NCI-H2029 treated with DMSO at 0.1 percent for 48 hours (cell line): Measurements from ENCODE around the gene CYSRT1.
"Not testable (repeated sequence)": the region's sequence is repeated elsewhere in the genome, so short reads cannot be mapped to it uniquely, and the experiment has no call there.

Source experiments
- DNase-seq: peaks from one replicate; lab custom pipeline; 2025; lab: John Stamatoyannopoulos, UW

The CYSRT1 gene

DNA sequence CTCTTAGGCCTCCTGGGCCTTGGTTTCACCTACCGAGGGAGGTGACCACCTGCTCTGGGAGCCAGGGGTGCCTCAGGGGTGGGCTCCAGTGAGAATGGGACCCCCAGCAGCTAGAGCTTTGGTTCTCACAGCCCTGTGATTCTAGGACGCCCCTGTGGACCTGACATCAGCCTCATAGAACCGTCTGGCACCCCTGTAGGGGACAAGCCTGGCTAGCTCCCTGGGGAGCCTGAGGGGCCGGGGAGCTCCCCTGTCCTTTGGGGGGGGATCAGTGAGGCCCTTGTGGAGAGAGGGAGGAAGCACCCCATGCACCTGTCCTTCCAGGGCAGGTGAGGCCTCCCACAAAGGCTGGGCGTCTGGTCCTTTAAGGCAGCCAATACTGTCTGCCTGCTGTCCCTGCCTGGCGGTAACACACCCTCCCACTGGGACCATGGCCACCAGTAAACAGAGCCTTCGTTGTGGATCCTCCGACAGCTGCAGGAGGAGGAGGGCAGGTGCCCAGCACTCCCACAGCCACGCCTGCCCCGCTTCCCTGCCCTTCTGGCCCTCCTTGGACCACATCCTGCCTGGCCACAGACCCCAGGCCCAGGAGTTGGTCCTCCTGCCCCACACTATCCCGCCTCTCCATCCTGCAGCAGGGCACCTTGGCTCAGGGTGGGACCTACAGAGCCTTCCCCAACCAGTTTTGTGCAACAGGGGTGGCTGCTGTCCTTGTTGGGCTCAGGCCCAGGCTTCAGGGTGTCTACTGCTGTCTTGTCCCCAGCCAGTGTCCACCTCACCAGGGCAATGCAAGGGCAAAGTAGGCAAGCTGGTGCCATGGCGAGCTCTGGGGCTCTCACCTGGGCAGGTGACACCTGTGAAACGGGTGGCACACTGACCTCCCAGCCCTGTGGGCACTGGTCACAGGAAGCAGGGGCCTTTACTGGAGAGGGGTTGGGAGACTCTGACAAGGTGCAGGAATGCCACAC, 13.1 kb downstream of the CYSRT1 start:
- peak; percentile 38 for DNase-seq

DNA sequence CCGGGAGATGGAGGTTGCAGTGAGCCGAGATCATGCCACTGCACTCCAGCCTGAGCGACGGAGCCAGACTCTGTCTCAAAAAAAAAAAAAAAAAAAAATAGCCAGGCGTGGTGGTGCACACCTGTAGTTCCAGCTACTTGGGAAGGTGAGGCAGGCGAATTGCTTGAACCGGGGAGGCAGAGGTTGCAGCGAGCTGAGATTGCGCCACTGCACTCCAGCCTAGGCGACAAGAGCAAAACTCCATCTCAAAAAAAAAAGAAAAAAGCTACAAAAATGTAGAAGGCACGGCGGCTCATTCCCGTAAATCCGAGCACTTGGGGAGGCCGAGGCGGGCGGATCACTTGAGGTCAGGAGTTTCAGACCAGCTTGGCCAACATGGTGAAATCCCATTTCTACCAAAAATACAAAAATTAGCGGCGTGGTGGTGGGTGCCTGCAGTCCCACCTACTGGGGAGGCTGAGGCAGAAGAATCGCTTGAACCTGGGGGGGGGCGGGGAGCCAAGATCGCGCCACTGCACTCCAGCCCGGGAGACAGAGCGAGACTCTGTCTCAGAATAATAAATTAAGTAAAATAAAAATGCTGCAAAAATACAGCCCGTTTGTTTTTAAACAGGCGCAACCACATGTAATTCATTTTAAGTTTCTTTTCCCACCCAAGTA, 14.7 kb downstream of the CYSRT1 start:
- DNase-seq, result not testable (repeated sequence)

- no peak for DNase-seq
Observed at GRCh38 chr9:137240318-137240840, 15.4 kb downstream of the CYSRT1 start.

DNA sequence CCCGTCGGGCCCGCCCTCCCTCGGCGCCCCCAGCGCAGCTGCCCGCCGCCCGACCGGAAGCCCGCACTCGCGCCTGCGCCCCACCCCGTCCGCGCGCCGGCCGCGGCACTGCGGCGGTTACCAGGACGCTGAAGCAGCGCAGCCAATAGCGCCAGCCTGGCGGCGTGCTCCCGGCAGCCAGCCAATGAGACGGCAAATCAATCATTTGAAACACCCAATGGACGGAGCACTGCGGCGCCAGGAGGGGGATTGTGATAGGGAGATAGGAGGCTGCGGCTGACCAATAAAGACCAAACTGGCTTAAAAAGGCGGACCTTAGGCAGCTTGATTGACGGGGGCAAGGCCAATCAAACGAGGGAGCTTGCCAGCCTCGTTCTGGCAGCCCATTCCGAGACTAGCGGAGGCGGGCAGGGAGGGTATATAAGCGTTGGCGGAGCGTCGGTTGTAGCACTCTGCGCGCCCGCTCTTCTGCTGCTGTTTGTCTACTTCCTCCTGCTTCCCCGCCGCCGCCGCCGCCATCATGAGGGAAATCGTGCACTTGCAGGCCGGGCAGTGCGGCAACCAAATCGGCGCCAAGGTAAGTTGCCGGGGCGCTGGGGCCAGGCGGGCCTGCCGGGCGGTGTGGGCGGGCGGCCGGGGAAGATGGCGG, 16.0 kb downstream of the CYSRT1 start, which contains the start of gene TUBB4B:
Gene TUBB4B, plus strand, starts transcription at position 447 of the 649 bp plus-strand sequence. Its CDS starts 74 bp downstream, at position 521.
- DNase-seq, result peak; percentile 98

- no peak for DNase-seq
Observed at GRCh38 chr9:137241490-137242268, 16.7 kb downstream of the CYSRT1 start.

DNA sequence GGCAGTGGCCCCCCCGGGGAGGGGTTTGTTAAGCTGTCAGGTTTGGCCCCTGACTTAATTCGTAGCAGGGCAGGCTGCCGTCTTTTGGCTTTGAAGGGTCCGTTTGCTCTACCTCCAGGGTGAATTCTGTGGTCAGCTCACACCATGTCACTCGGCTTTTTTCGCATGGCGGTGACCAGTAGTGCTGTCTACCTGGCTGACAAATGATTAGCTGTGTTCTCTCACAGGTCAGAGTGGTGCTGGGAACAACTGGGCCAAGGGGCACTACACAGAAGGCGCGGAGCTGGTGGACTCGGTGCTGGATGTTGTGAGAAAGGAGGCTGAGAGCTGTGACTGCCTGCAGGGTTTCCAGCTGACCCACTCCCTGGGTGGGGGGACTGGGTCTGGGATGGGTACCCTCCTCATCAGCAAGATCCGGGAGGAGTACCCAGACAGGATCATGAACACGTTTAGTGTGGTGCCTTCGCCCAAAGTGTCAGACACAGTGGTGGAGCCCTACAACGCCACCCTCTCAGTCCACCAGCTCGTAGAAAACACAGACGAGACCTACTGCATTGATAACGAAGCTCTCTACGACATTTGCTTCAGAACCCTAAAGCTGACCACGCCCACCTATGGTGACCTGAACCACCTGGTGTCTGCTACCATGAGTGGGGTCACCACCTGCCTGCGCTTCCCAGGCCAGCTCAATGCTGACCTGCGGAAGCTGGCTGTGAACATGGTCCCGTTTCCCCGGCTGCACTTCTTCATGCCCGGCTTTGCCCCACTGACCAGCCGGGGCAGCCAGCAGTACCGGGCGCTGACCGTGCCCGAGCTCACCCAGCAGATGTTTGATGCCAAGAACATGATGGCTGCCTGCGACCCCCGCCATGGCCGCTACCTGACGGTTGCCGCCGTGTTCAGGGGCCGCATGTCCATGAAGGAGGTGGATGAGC, 17.6 kb downstream of the CYSRT1 start:
- no peak for DNase-seq

- not testable (repeated sequence) for DNase-seq
Observed at GRCh38 chr9:137243266-137243625, 18.3 kb downstream of the CYSRT1 start.

DNA sequence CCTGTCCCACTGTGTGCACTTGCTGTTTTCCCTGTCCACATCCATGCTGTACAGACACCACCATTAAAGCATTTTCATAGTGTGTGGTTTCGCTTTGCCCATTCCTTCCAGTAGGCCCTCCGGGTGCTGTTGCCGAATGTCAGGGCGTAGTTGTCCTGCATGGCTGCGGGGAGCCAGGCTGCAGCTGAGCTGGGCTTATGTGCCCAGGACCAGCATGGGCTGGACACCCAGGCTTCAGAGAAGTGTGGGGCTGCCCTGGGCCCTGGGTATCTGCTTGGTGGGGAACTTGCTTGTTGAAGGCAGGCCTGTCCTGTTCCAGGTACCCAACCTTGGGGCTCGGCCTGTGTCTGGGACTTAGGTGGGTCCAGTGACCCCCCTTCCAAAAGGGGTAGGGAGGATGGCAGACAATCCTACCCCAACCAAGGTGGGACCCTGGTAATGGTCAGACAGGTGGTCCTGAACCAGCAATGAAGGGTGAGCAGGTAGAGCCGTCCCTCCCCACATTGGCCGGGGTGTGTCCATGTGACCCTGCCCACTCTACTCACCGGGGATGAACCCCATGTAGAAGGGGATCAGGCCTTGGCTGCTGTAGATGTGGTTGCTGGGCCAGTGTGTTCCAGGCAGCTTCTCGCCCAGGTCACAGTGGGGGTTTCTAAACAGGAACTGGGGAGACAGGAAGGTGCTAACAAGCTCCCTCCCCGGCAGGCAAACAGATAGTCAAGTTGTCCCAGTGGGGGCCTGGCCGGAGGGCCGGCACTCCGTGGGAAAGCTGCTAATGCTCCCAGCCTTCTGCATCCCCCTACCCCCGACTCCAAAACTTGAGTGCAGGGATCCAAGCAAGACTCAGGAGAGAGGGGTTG, 18.9 kb downstream of the CYSRT1 start:
- DNase-seq, result no peak

- no peak for DNase-seq
Observed at GRCh38 chr9:137244486-137245449, 19.8 kb downstream of the CYSRT1 start.

DNA sequence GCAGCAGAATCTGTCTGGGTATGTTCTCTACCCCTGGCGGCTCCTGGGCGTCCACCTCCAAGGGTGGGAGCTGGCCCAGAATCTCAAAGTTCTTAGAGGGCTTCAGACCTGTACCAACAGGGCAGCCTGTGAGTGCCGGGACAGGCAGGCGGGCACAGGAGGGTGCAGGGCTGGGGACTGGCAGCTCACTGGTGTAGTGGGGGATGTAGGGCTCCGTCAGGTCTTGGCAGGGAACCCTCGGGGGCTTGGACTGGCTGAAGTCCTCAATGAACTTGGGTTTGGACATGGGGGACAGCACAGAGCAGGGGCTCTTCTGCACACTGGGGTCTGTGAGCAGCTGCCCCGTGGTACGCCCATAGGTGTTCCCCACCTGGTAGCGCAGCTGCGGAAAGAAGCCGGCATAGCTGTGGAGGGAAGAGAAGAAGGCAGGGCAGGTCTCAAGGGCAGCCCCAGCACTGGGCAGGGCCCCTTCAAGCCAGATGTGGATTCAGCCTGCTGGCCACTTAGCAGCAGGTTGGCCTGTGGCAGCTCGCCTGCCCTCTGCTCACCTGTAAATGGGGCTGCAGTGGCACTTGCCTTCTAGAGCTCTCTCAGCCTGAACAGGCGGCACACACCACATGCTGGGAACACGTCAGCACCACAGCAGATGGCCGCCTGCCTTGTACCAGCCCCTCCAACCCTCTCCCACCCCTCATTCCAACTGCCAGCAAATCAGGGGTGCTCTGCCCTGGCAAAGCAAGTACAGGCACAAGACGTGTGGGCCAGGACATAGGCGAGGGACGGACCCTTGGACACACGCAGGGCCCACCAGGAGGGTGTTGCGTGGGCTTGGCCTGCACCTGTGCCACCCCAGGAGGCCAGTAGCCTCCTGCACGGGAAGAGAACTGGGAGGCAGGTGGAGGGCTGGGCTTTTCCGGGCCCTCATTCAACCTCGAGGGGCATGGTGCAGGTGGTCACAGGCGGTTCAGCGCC, 20.8 kb downstream of the CYSRT1 start:
- DNase-seq, result no peak

DNA sequence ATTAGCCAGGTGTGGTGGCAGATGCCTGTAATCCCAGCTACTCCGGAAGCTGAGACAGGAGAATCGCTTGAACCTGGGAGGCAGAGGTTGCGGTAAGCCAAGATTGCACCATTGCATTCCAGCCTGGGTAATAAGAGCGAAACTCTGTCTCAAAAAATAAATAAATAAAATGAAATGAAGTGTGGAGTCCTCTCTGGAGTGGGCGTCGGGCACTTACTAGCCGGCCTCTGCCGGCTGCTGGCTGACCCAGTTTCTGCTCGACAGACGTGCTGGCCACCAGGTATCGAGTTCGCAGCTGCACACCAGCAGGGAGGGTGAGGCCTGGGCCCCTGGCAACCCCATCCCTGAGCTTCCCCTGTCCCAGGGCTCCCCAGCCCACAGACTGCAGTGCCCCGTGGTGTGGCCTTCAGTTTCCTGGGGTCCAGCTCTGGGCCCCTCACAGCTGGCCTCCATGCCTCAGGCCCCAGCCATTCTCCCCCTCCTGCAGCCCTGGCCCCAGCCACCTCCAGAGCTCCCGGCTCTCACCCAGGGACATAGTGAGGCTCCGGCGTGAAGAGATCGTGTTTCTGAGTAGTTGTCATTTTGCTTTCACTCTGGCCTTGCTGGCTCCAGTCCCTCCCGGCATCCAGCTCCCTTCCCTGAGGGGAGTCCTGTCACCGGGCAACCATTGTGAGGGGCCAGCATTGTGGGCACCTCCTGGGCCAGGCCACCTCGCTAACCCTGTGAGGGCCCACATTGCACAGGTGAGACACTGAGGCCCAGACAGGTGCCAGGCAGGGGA, 22.4 kb downstream of the CYSRT1 start:
- DNase-seq, result no peak

DNA sequence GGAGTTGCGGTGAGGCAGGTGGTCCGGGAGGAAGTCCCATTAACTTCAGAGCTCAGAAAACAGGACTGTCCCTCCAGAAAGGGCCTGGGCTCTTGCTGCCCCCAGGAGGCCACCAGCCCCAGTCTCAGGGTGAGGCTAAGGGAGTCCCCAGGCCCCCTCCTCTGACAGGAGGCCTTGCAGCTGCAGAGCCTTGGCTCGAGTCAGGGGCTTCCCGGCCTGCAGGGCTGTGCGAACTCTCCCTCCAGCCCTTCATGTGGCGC, 22.9 kb downstream of the CYSRT1 start:
- no peak for DNase-seq

GRCh38 chr9:137250329-137251193, 25.6 kb downstream of the CYSRT1 start:
- DNase-seq, result no peak

- no peak for DNase-seq
Observed at GRCh38 chr9:137251194-137251461, 26.2 kb downstream of the CYSRT1 start, which contains the start of gene STPG3. STPG3 (plus strand) TSS chr9:137251286; CDS start chr9:137251287, 1 bp downstream.

DNA sequence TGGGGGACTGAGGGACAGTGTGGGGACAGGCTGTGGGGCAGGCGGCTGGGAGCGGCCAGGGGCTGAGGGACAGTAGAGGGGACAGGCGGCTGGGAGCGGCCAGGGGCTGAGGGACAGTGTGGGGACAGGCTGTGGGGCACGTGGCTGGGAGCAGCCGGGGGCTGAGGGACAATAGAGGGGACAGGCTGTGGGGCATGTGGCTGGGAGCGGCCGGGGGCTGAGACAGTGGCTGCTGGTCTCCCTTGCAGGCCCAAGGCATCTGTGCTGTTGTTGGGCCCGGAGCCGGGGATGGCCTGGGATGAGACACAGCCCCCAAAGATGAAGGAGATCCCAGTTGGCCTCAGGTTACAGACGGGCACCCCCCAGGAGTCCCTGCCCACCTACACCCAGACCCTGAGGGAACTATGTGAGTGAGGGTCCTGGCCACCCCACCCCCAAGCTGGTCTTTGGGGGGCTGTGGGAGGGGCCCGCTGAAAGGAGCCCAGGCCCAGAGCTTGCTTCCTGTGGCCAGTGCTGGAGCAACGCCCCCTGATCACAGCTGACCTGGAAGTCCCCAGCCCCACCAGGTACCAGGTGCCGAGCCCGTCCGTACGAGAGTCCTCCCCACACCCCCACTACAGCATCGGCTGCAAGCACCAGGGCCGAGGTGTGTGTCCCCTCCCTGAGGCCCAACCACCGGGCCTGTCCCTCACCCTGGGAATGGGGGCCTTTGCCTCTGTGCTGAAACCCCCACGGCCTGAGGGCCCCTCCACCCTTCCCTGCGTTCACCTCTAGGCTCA, 26.7 kb downstream of the CYSRT1 start:
- no peak for DNase-seq
